ENCODE data around the gene CYS1.

CYS1 gene

DNA sequence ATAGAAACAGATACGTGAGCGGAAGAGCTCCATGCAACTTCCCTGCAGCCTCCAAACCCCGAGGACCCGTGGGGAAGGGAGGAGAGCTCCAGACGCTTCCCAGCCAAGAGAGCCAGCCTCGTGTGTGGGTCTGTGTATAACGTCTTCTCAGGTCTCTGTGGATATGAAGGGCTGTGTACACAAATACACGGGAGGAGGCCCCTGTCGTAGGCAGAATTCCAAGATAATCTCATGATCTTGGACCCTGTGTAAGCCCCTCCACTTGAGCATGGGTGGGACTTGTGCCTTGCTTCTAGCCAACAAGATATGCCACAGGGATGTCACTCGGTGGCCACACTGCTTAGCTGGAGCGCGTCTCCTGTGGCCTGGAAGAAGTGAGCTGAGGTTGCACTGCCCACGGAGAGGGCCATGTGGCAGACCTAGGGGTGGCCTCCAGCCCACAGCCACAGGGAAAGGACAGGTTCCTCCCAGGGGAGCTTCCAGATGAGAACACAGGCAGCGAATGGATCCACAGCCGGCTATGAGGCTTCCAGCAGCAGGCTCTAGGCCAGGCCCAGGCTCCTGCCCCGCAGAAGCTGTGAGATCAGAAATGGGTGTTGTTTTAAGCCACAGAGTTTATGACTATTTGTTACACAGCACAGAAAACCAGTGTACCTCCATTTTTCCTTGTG is 52.4 kb downstream of the CYS1 start:
- DNase-seq (ENCODE audit: low spot score), result no peak
- TF ChIP-seq, protein P1, sequence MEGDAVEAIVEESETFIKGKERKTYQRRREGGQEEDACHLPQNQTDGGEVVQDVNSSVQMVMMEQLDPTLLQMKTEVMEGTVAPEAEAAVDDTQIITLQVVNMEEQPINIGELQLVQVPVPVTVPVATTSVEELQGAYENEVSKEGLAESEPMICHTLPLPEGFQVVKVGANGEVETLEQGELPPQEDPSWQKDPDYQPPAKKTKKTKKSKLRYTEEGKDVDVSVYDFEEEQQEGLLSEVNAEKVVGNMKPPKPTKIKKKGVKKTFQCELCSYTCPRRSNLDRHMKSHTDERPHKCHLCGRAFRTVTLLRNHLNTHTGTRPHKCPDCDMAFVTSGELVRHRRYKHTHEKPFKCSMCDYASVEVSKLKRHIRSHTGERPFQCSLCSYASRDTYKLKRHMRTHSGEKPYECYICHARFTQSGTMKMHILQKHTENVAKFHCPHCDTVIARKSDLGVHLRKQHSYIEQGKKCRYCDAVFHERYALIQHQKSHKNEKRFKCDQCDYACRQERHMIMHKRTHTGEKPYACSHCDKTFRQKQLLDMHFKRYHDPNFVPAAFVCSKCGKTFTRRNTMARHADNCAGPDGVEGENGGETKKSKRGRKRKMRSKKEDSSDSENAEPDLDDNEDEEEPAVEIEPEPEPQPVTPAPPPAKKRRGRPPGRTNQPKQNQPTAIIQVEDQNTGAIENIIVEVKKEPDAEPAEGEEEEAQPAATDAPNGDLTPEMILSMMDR (conservative IDR thresholded peaks at IDR 0.05; ENCODE audit: low read depth), result no peak
- H3K27ac ChIP-seq, result no peak overlapping the region
- ChIA-PET POLR2A (ENCODE audit: low non-redundant PET) (interaction anchor here (0.6 kb wide), 1 partner anchor 30 kb away, joined by 5 read pairs; no protein-coding TSS in a partner anchor), CTCF (no interaction called here)

DNA sequence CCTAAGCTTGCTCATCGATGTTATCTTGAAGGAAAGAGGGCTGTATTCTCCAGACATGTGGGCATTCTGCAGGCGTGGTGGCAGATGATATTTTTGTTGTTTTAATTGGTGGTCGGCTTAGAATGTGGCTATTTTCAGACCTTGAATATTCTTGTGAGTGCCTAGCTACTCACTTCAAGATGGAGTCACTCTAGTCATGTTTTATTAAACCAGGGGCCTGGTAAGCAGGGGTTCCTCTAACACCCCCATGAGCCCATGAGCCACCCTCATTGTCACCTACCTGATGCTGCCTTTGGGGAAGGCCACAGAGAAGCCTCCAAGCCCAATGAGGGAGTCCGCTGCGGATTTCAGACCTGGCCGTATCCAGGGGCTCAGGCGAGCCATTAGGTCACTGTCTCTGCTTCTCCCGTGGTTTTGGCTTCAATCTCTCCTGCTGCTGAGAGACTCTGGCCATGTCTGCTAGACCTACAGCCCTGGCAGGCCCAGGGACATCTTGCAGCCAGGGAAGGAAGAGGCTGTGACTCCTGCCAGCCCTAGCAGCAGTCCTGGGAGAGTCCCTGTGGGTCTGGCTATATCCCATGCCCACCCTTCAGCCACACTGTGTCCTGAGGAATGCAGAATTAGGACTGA is 53.2 kb downstream of the CYS1 start:
- DNase-seq (ENCODE audit: low spot score), result no peak
- H3K27ac ChIP-seq, result no peak overlapping the region
- CTCF ChIA-PET, result interaction anchor here (0.6 kb wide), 1 partner anchor 9 kb away, joined by 3 read pairs; no protein-coding TSS in a partner anchor
- POLR2A ChIA-PET (ENCODE audit: low non-redundant PET), result interaction anchor here (0.6 kb wide), 1 partner anchor 42 kb away, joined by 3 read pairs; no protein-coding TSS in a partner anchor
- TF ChIP-seq, protein P1 (conservative IDR thresholded peaks at IDR 0.05; ENCODE audit: low read depth), result no peak

DNA sequence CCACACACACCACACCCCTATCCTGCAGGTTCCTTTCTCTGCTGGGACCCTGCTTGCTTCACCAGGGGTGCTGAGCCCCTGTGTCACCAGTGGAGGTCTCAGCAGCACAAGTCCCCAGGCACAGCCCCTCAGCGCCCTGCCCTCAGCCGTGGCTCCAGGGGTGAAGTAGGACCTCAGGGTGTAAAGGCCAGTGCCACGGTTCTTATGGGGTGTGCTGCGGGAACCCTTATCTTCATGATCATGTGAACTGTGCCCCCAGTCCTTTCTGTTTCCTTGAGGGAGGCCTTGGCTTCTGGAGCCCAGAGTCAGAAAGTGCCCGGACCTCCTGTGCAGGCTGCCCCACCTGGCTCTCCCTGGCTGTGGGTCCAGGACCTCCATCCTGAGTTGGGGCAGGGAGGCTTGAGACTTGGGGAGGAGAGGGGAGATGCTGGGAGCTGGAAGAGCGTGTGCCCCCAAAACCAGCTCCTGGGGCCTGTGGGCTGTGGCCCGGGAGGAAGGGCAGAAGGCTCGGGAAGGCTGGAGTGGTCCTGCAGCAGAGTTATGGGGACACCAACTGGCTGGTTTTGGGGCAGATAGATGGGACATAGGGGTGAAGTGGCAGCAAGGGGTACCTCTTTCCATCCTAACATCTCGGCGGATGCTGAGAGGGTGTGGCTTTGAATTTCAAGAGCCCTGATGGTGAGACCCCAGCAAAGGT is 57.1 kb downstream of the CYS1 start:
- H3K27ac ChIP-seq, result no peak overlapping the region
- POLR2A ChIA-PET (ENCODE audit: low non-redundant PET), result no interaction called here
- CTCF ChIA-PET, result interaction anchor here (0.6 kb wide), 1 partner anchor 178 kb away, joined by 5 read pairs; no protein-coding TSS in a partner anchor
- DNase-seq (ENCODE audit: low spot score), result no peak
- TF ChIP-seq, protein P1 (conservative IDR thresholded peaks at IDR 0.05; ENCODE audit: low read depth), result no peak

DNA sequence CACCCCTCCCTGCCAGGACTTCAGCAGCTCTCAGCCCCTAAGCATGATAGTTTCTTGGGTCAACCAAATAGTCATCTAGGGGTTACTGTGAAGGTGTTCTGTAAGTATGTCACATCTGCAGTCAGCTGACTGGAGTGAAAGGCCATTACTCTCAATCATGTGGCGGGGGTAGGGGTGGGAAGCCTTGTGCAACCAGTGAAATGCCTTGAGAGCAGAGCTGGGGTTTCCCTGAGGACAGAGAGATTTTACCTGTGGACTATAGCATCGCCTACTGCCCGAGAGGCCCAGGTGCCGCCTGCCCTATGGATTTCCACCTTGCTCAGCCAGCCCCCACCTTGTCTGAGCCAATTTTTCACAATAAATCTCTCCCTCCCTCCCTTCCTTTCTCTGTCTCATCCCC is 57.8 kb downstream of the CYS1 start:
- TF ChIP-seq, protein P1 (conservative IDR thresholded peaks at IDR 0.05; ENCODE audit: low read depth), result no peak
- POLR2A ChIA-PET (ENCODE audit: low non-redundant PET), result no interaction called here
- CTCF ChIA-PET, result interaction anchor here (1.5 kb wide), 1 partner anchor 14 kb away, joined by 7 read pairs; no protein-coding TSS in a partner anchor

DNA sequence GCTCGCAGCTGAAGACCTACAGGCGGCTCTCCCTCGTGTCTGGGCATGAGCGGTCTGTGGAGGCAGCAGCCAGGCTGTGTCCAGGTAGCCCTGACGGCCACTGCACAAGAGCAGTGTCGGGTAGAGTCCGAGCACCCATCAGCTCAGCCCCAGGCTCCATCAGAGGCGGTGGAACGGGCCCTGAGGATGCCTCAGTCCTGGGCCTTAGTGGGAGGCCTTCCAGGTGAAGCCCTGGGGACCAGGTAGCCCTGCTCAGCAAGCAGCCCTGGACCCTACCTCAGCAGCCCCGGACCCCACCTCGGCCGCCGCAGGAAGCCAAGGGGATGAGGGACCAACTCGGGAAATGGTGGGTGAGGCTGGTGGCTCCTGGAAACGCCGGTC is 58.2 kb downstream of the CYS1 start:
- CTCF ChIA-PET, result interaction anchor here (0.6 to 1.5 kb wide), 3 partner anchors 14 to 877 kb away, joined by 3 to 7 read pairs (median 3); no protein-coding TSS in a partner anchor
- TF ChIP-seq, protein P1 (conservative IDR thresholded peaks at IDR 0.05; ENCODE audit: low read depth), result no peak
- POLR2A ChIA-PET (ENCODE audit: low non-redundant PET), result no interaction called here
- H3K27ac ChIP-seq, result no peak overlapping the region
- DNase-seq (ENCODE audit: low spot score), result no peak

More for the DNA sequence above, 57.8 kb downstream of the CYS1 start:
- no peak overlapping the region for H3K27ac ChIP-seq
- DNase-seq (ENCODE audit: low spot score), result no peak
